IMR-90 (cell line): ENCODE results near the gene DCAF10. TPM values are rescaled to one million over a fixed set of nuclear protein-coding genes. Genes with fewer than 3 reads are reported as not detected.

ENCODE experiments used
- ATAC-seq: fragments of 200-7000 bp; cut with Tn5 transposase; 2 replicates; pipeline ENCODE4 v1.9.1; 2020; ENCODE audit warnings: low read depth, mild to moderate bottlenecking, moderate library complexity
- BruUV-seq: library from RNA; stranded (reverse); fragments of 400-500 nt; replicated peaks from 2 replicates; lab custom pipeline; 2021; lab: Mats Ljungman, UMichigan
- CTCF ChIA-PET: fragments of 300-600 bp; formaldehyde crosslinking; extraction: SDS; loops from one replicate; lab custom pipeline; 2021; ENCODE audit warnings: antibody characterized with exemption; lab: Yijun Ruan, JAX
- POLR2A ChIA-PET: fragments of 300-600 bp; sonication (Branson Sonifier 250); formaldehyde crosslinking; loops from one replicate; lab custom pipeline; 2022; ENCODE audit warnings: antibody characterized with exemption; ENCODE audit not compliant: unreplicated experiment; lab: Charles Lee
- DNase-seq: peaks from one replicate; pipeline ENCODE4 v3.0.0; 2013
- H2AFZ ChIP-seq: replicated peaks from 2 replicates; pipeline ENCODE3; 2013; ENCODE audit warnings: low read length, mild to moderate bottlenecking; ENCODE audit not compliant: poor library complexity
- H2AK5ac ChIP-seq: 2 replicates; pipeline ENCODE4 v1.6.1; 2013; ENCODE audit warnings: low read depth, low read length, inconsistent platforms
- H2AK9ac ChIP-seq: replicated peaks from 2 replicates; pipeline ENCODE3; 2013; ENCODE audit warnings: mild to moderate bottlenecking, low read depth, low read length, moderate library complexity; ENCODE audit not compliant: poor library complexity
- H2BK120ac ChIP-seq: 2 replicates; pipeline ENCODE4 v1.6.1; 2013; ENCODE audit warnings: low read depth, low read length, inconsistent platforms
- H2BK15ac ChIP-seq: 3 replicates; pipeline ENCODE4 v1.6.1; 2013; ENCODE audit warnings: low read depth, low read length, inconsistent platforms
- H2BK20ac ChIP-seq: 2 replicates; pipeline ENCODE4 v1.6.1; 2013; ENCODE audit warnings: low read depth, mild to moderate bottlenecking, inconsistent platforms, low read length, moderate library complexity
- H2BK5ac ChIP-seq: 2 replicates; pipeline ENCODE4 v1.6.1; 2013; ENCODE audit warnings: mild to moderate bottlenecking, low read depth, low read length, inconsistent platforms; ENCODE audit not compliant: poor library complexity, severe bottlenecking
- H3K14ac ChIP-seq: replicated peaks from 2 replicates; pipeline ENCODE4 v1.6.1; 2013; ENCODE audit warnings: low read depth, low read length, inconsistent platforms
- H3K18ac ChIP-seq: 2 replicates; pipeline ENCODE4 v1.6.1; 2013; ENCODE audit warnings: low read depth, low read length, control low read depth
- H3K23ac ChIP-seq: 2 replicates; pipeline ENCODE4 v1.6.1; 2013; ENCODE audit warnings: low read depth, low read length, inconsistent platforms
- H3K27ac ChIP-seq: 2 replicates; pipeline ENCODE4 v1.5.1; 2013; ENCODE audit warnings: mild to moderate bottlenecking, control low read depth, low read length; ENCODE audit not compliant: insufficient read depth
- H3K27me3 ChIP-seq: 2 replicates; pipeline ENCODE4 v1.6.1; 2013; ENCODE audit warnings: low read length; ENCODE audit not compliant: control insufficient read depth, insufficient read depth
- H3K36me3 ChIP-seq: 2 replicates; pipeline ENCODE4 v1.6.1; 2013; ENCODE audit warnings: low read length, mixed read lengths; ENCODE audit not compliant: control insufficient read depth, insufficient read depth
- H3K4ac ChIP-seq: 2 replicates; pipeline ENCODE4 v1.6.1; 2013; ENCODE audit warnings: low read depth, low read length, inconsistent platforms
- H3K4me1 ChIP-seq: 2 replicates; pipeline ENCODE4 v1.6.1; 2013; ENCODE audit warnings: low read length, mixed read lengths; ENCODE audit not compliant: control insufficient read depth, insufficient read depth
- H3K4me2 ChIP-seq: 2 replicates; pipeline ENCODE4 v1.6.1; 2013; ENCODE audit warnings: low read depth, mild to moderate bottlenecking, control low read depth, low read length, moderate library complexity
- H3K4me3 ChIP-seq: 2 replicates; pipeline ENCODE4 v1.5.1; 2013; ENCODE audit warnings: low read depth, mild to moderate bottlenecking, control low read depth, low read length, moderate library complexity; ENCODE audit not compliant: insufficient read depth
- H3K56ac ChIP-seq: 2 replicates; pipeline ENCODE4 v1.6.1; 2013; ENCODE audit warnings: low read length, inconsistent platforms; ENCODE audit not compliant: insufficient read depth; ENCODE audit errors: extremely low read depth
- H3K79me1 ChIP-seq, 2 experiments: 2 replicates each; pipeline ENCODE4 v1.6.1; 2013; ENCODE audit warnings: low read length in 2 of 2, inconsistent platforms in 1 of 2, low read depth in 1 of 2
- H3K9ac ChIP-seq: 2 replicates; pipeline ENCODE4 v1.6.1; 2013; ENCODE audit warnings: low read depth, low read length, control low read depth
- H3K9me1 ChIP-seq: 2 replicates; pipeline ENCODE4 v1.6.1; 2013; ENCODE audit warnings: low read length, inconsistent platforms; ENCODE audit not compliant: insufficient read depth
- H3K9me3 ChIP-seq: 2 replicates; pipeline ENCODE4 v1.6.1; 2013; ENCODE audit warnings: low read length; ENCODE audit not compliant: control insufficient read depth, insufficient read depth
- H4K20me1 ChIP-seq: 2 replicates; pipeline ENCODE4 v1.6.1; 2013; ENCODE audit warnings: low read length, inconsistent platforms; ENCODE audit not compliant: insufficient read depth
- H4K5ac ChIP-seq: 2 replicates; pipeline ENCODE4 v1.6.1; 2013; ENCODE audit warnings: mild to moderate bottlenecking, low read depth, low read length, control low read depth
- H4K8ac ChIP-seq, 2 experiments: 2 replicates each; pipeline ENCODE4 v1.6.1; 2013; ENCODE audit warnings: low read depth in 2 of 2, low read length in 2 of 2, control low read depth in 1 of 2, inconsistent platforms in 1 of 2
- H4K91ac ChIP-seq: 2 replicates; pipeline ENCODE4 v1.6.1; 2013; ENCODE audit warnings: low read depth, low read length, inconsistent platforms; ENCODE audit not compliant: insufficient read depth
- MXI1 ChIP-seq: IDR thresholded peaks from 2 replicates; pipeline ENCODE4 v1.6.1; 2012; ENCODE audit warnings: low read depth, mild to moderate bottlenecking, low read length, moderate library complexity, borderline replicate concordance
- NFE2L2 ChIP-seq: fragments of 150-350 bp; IDR thresholded peaks from 2 replicates; pipeline ENCODE4 v1.6.1; 2016; ENCODE audit warnings: low read depth, mild to moderate bottlenecking, low read length
- POLR2A ChIP-seq: IDR thresholded peaks from 2 replicates; pipeline ENCODE4 v1.6.1; 2012; ENCODE audit warnings: mild to moderate bottlenecking, low read depth, low read length
- RAD21 ChIP-seq: IDR thresholded peaks from 2 replicates; pipeline ENCODE4 v1.6.1; 2012; ENCODE audit warnings: low read length, improper control_type of control experiment
- WGBS, 2 experiments: methylation state at CpG; one replicate each; pipeline versions ENCODE4 v1.1.5 to v1.1.7; 2013; ENCODE audit warnings: missing lambda C conversion rate in 2 of 2; ENCODE audit not compliant: insufficient read length in 1 of 2; ENCODE audit errors: extremely low coverage in 2 of 2; 5-methylcytosine and 5-hydroxymethylcytosine counted together
- dilution Hi-C: fragments of 300-500 bp; cut with HindIII; formaldehyde crosslinking; loops from one replicate; pipeline ENCODE4 v1.14.3; 2018; ENCODE audit warnings: low sequenced_read_pairs; ENCODE audit not compliant: unreplicated experiment
- in situ Hi-C: fragments of 300-500 bp; cut with MboI; formaldehyde crosslinking; loops from 3 replicates; pipeline ENCODE4 v1.14.3; 2019; ENCODE audit warnings: low sequenced_read_pairs, inconsistent platforms, mixed read lengths
- intact Hi-C: fragments of 100-400 bp; cut with micrococcal nuclease; formaldehyde crosslinking; loops from 2 replicates; pipeline ENCODE4 v1.10.0; 2022
- polyA plus RNA-seq, 3 experiments: library from polyadenylated mRNA; depleted of rRNA; stranded (reverse); fragments of >200 nt; gene quantifications; 2 replicates each; pipeline ENCODE4 v1.2.3, GENCODE V29; 2012; ENCODE audit warnings: low replicate concordance in 1 of 3
- total RNA-seq: library from RNA; depleted of rRNA; stranded (reverse); fragments of >200 nt; gene quantifications from 2 replicates; pipeline ENCODE4 v1.2.3, GENCODE V29; 2012

DCAF10 gene
- total and polyA plus RNA-seq, 2 of the 4 experiments (the other 2 are of a cell fraction): 17.1 to 19.4 TPM

DNA sequence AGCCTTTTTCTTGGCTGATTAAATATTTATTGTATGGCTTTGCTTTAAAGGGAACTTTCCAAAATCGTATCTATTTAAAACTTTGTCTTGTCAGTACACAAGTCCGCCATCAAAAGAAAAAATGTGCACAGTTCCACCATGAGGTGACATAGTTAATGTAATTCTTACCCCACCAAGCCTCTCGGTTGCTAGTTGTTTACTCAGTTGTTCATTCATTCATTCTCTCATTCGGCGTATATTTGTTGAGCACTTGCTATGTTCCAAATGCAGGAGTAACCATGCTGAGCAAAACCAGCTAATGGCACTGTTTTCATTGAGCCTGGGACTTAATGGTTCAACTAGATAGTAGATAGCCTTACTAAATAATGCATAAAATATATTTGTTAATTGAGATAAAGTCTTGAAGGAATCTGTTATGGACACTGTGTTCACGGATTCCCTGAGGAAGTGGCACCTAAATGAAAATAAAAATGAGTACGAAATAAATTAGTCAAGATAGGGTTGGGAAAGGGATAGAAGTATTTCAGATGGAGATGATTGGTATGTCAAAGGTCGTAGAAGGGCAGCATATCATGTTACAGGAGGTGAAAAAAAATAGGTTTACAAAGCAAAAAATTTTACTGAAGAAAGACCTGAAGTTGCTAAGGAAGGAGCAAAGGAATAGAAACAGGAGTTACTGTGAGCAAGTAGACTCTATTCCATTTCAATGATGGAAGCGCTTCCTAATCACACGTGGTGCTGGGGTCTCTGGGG lies 1.5 kb downstream of the DCAF10 start:
- dilution Hi-C loops: no loop called here
- peak overlapping the region; percentile 88 for H3K27ac ChIP-seq

More for the DNA sequence above, 1.5 kb downstream of the DCAF10 start:
- Histone ChIP-seq H2BK15ac (no peak overlapping the region), H2BK5ac (no peak overlapping the region), H2AK5ac (no peak overlapping the region), H3K4me2 (peak overlapping the region; percentile 89), H3K18ac (no peak overlapping the region), H4K5ac (no peak overlapping the region), H3K4me1 (peaks cover 4% of the 10 kb centered on the region), H3K79me1 (peaks cover 16 to 43% of the 10 kb centered on the region in 2 experiments), H4K8ac (no peak overlapping the region), H3K9me1 (peaks cover 7% of the 10 kb centered on the region; the same call in 1 of the 2 replicates), H3K23ac (peak overlapping the region; percentile 94), H2AK9ac (no peak overlapping the region), H3K56ac (no peak overlapping the region), H2BK20ac (no peak overlapping the region), H3K27me3 (no peaks in the 10 kb centered on the region), H2BK120ac (no peak overlapping the region), H3K4me3 (peak overlapping the region; percentile 99), H3K14ac (peak overlapping the region; percentile 67; the same call in 1 of the 2 replicates), H4K91ac (no peak overlapping the region), H3K4ac (no peak overlapping the region), H3K9ac (peak overlapping the region; percentile 82), H2AFZ (no peak overlapping the region), H3K9me3 (no peaks in the 10 kb centered on the region), H3K36me3 (peaks cover 2% of the 10 kb centered on the region; the same call in 1 of the 2 replicates), H4K20me1 (peaks cover 25% of the 10 kb centered on the region; the same call in 1 of the 2 replicates)
- POLR2A ChIA-PET: no interaction called here
- TF ChIP-seq RAD21: no peak
- TF ChIP-seq NFE2L2: no peak
- no peak for TF ChIP-seq MXI1
- TF ChIP-seq POLR2A: no peak
- intact Hi-C loops (loop anchor here (2.0 kb wide), 1 partner anchor 17 kb away; no protein-coding TSS in a partner anchor), in situ Hi-C loops (no loop called here)
- WGBS, 2 experiments: 60 to 100% methylated on average over 1 to 3 of the region's 10 CpGs
- BruUV-seq: TSS peak; percentile 22
- ATAC-seq (no peak), DNase-seq (no peak)
- CTCF ChIA-PET: interaction anchor here (1.1 kb wide), 1 partner anchor 102 kb away, joined by 3 read pairs; no protein-coding TSS in a partner anchor
